Measurements from ENCODE around the gene SLC7A7. TPM values are rescaled to one million over a fixed set of nuclear protein-coding genes. Genes with fewer than 3 reads are reported as not detected.
A peak's percentile ranks its signal among the peaks of the same experiment; 100 is the strongest.

The SLC7A7 gene
- total and polyA plus RNA-seq, 10 of the 15 experiments (the other 5 are each of a cell fraction or from before 2014, with no cell fraction given), result 27.8 to 79.2 (median 50.8) TPM

GRCh38 chr14:22796087-22796707, 19.0 kb downstream of the SLC7A7 start (continued):
- no peak for TF ChIP-seq ZNF24 (IDR thresholded peaks at IDR 0.05)
- no peak for TF ChIP-seq RAD21 (IDR thresholded peaks at IDR 0.05; ENCODE audit: insufficient read depth, low read depth, low read length)
- TF ChIP-seq MEF2A (IDR thresholded peaks at IDR 0.05; ENCODE audit: insufficient read depth, low read depth, low read length), result peak; percentile 73; the same call in 1 of the 2 replicates
- 0 out of 2 replicates have a peak, but pooled peaks have one; percentile 2 for TF ChIP-seq NKRF (conservative IDR thresholded peaks at IDR 0.05)
- peak; percentile 43; the same call in 1 of the 2 replicates for TF ChIP-seq TAF1 (IDR thresholded peaks at IDR 0.05; ENCODE audit: borderline replicate concordance, low read depth, low read length)
- TF ChIP-seq EED (IDR thresholded peaks at IDR 0.05; ENCODE audit: low read depth), result peak; percentile 94
- no peak for TF ChIP-seq HDAC6 (IDR thresholded peaks at IDR 0.05; ENCODE audit: unreplicated experiment)
- no peak for TF ChIP-seq HDAC2 (IDR thresholded peaks at IDR 0.05)
- no peak for TF ChIP-seq E4F1 (IDR thresholded peaks at IDR 0.05; ENCODE audit: borderline replicate concordance, partially characterized antibody)
- TF ChIP-seq PAX5 (IDR thresholded peaks at IDR 0.05; ENCODE audit: borderline replicate concordance, low read depth, low read length), result peak; percentile 95
- no peak for TF ChIP-seq STAT1 (conservative IDR thresholded peaks at IDR 0.05)
- 0 out of 2 replicates have a peak, but pooled peaks have one; percentile 31 for TF ChIP-seq MLLT1 (IDR thresholded peaks at IDR 0.05)
- TF ChIP-seq PKNOX1 (IDR thresholded peaks at IDR 0.05), result no peak
- peak; percentile 40; the same call in 1 of the 2 replicates for TF ChIP-seq TBL1XR1 (IDR thresholded peaks at IDR 0.05; ENCODE audit: low read depth, low read length)
- no peak for TF ChIP-seq YBX1 (IDR thresholded peaks at IDR 0.05)
- no peak for TF ChIP-seq NFYA (IDR thresholded peaks at IDR 0.05; ENCODE audit: borderline replicate concordance, low read depth, low read length)
- no peak for TF ChIP-seq E2F8 (IDR thresholded peaks at IDR 0.05; ENCODE audit: low read depth, partially characterized antibody)
- TF ChIP-seq SIN3A (IDR thresholded peaks at IDR 0.05; ENCODE audit: low read depth, low read length), result no peak
- no peak for TF ChIP-seq IRF5 (IDR thresholded peaks at IDR 0.05; ENCODE audit: borderline replicate concordance)

All from GM12878 (cell line).